Upper lobe of right lung (tissue), 1 donor: ENCODE data around the gene RFXANK. TPM values are rescaled to one million over a fixed set of nuclear protein-coding genes. Genes with fewer than 3 reads are reported as not detected.
"Not testable (repeated sequence)": the region's sequence is repeated elsewhere in the genome, so short reads cannot be mapped to it uniquely, and the experiment has no call there.

Experiments used
- ATAC-seq: fragments of 200-7000 bp; cut with Tn5 transposase; one replicate; pipeline ENCODE4 v1.9.1; 2020; ENCODE audit warnings: mild to moderate bottlenecking, moderate library complexity
- DNase-seq: peaks from one replicate; pipeline ENCODE4 v3.0.0-alpha.2; 2020
- H3K27ac ChIP-seq: fragments of 200-600 bp; one replicate; pipeline ENCODE4 v1.8.0; 2022
- H3K27me3 ChIP-seq: fragments of 200-600 bp; one replicate; pipeline ENCODE4 v1.8.0; 2022; ENCODE audit warnings: mild to moderate bottlenecking
- H3K36me3 ChIP-seq: fragments of 200-600 bp; one replicate; pipeline ENCODE4 v1.8.0; 2022
- H3K4me1 ChIP-seq: fragments of 200-600 bp; one replicate; pipeline ENCODE4 v1.8.0; 2022
- H3K4me3 ChIP-seq: fragments of 200-600 bp; one replicate; pipeline ENCODE4 v1.8.0; 2022; ENCODE audit warnings: mild to moderate bottlenecking
- H3K9me3 ChIP-seq: fragments of 200-600 bp; one replicate; pipeline ENCODE4 v1.8.0; 2022
- CTCF ChIP-seq: fragments of 200-600 bp; IDR thresholded peaks from one replicate; pipeline ENCODE4 v1.8.0; 2022; ENCODE audit warnings: antibody characterized with exemption
- intact Hi-C: fragments of 100-400 bp; cut with DNase I; formaldehyde crosslinking; loops from one replicate; pipeline ENCODE4 v1.11.0; 2022
- total RNA-seq: library from RNA; stranded (reverse); fragmentation: NEBNext Ultra II Directional; extraction: Animal tissue kit (Norgen Biotek cat#: 25700); gene quantifications from one replicate; pipeline ENCODE4 v1.2.1, GENCODE V29; 2021
- donor health status: DM: no; HTN: yes; CAD: no; lungs with severe emphysema.

Gene RFXANK
- total RNA-seq, 1 donor from 2014 or later, result 66.8 TPM

GRCh38 chr19:19171821-19172532, 20.1 kb upstream of the RFXANK start:
- ATAC-seq (no peak), DNase-seq (no peak)
- Histone ChIP-seq H3K27me3 (no peaks in the 10 kb centered on the region), H3K36me3 (peaks cover 3% of the 10 kb centered on the region), H3K27ac (no peak overlapping the region), H3K9me3 (no peaks in the 10 kb centered on the region), H3K4me1 (peaks cover 11% of the 10 kb centered on the region), H3K4me3 (no peak overlapping the region)
- intact Hi-C loops, result no loop called here
- TF ChIP-seq CTCF, result no peak

DNA sequence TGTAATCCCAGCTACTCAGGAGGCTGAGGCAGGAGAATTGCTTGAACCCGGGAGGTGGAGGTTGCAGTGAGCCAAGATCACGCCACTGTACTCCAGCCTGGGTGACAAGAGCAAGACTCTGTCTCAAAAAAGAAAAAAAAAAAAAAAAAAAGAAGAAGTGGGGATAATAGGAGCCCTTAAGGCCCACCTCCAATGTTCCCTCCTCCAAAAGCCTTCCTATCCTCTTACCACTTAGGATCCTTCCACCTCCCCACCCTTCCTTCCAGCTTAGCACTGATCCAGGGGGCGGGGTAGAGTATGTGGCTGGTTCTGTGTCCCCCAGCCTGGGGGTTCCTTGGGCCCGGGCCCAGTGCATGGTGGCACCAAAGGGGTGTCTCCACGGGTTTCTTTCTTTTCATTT, 18.8 kb upstream of the RFXANK start:
- H3K9me3 ChIP-seq, DNase-seq, H3K36me3 ChIP-seq, intact Hi-C loops, H3K27ac ChIP-seq, H3K27me3 ChIP-seq, H3K4me3 ChIP-seq, ATAC-seq: not testable (repeated sequence)
- H3K4me1 ChIP-seq, result peaks cover 11% of the 10 kb centered on the region

DNA sequence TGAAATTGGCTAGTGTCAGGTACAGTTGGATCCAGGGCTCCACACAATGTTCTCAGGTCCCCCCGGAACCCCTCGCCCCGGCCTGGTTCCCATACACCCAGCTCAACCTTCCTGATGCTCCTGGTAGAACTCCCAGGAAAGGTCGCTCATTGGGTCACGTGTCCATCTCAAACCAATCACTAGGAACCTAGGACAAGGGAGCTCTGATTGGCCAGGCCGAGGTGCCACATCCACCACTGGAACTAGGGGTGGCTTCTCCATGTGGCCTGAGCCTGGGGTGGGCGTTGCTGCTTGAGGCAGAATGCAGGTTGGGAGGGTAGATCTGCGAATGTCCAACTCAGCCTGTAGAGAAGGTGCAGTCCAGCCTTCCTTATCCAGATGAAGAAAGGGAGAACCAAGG, 15.1 kb upstream of the RFXANK start:
- no peak for TF ChIP-seq CTCF
- H3K27ac ChIP-seq, result no peak overlapping the region
- H3K4me3 ChIP-seq, result no peak overlapping the region
- no peak for ATAC-seq
- DNase-seq, result no peak
- H3K36me3 ChIP-seq, result peaks cover 13% of the 10 kb centered on the region
- intact Hi-C loops, result no loop called here
- H3K27me3 ChIP-seq, result no peaks in the 10 kb centered on the region
- H3K4me1 ChIP-seq, result no peaks in the 10 kb centered on the region
- H3K9me3 ChIP-seq, result no peaks in the 10 kb centered on the region

- H3K36me3 ChIP-seq, result peaks cover 18% of the 10 kb centered on the region
- H3K27me3 ChIP-seq, result no peaks in the 10 kb centered on the region
- no peak overlapping the region for H3K4me3 ChIP-seq
- H3K4me1 ChIP-seq, result no peaks in the 10 kb centered on the region
- DNase-seq (no peak), ATAC-seq (no peak)
- no peaks in the 10 kb centered on the region for H3K9me3 ChIP-seq
- H3K27ac ChIP-seq, result no peak overlapping the region
- intact Hi-C loops, result no loop called here
- TF ChIP-seq CTCF, result no peak
Observed at GRCh38 chr19:19179548-19180441, 12.3 kb upstream of the RFXANK start.

- no peaks in the 10 kb centered on the region for H3K4me1 ChIP-seq
- no peak for ATAC-seq
- H3K27me3 ChIP-seq, result no peaks in the 10 kb centered on the region
- DNase-seq, result no peak
- H3K36me3 ChIP-seq, result peaks cover 30% of the 10 kb centered on the region
- H3K9me3 ChIP-seq, result no peaks in the 10 kb centered on the region
- intact Hi-C loops, result no loop called here
- H3K27ac ChIP-seq, result no peak overlapping the region
- no peak for TF ChIP-seq CTCF
- H3K4me3 ChIP-seq, result no peak overlapping the region
Observed at GRCh38 chr19:19181488-19181998, 10.5 kb upstream of the RFXANK start.
